H1 (cell line): ENCODE results near the gene GIPC2.

Experiments
- ATF3 ChIP-seq: IDR thresholded peaks from 2 replicates; pipeline ENCODE4 v1.6.1; 2011; ENCODE audit warnings: low read depth, mild to moderate bottlenecking, low read length; ENCODE audit not compliant: insufficient read depth
- CEBPB ChIP-seq: IDR thresholded peaks from 2 replicates; pipeline ENCODE4 v1.6.1; 2012; ENCODE audit warnings: low read depth, low read length
- EP300 ChIP-seq, 2 experiments: IDR thresholded peaks; 1 replicate in 1 of 2; 2 replicates in 1 of 2; pipeline ENCODE4 v1.6.1; 2011 to 2012; ENCODE audit warnings: low read depth in 2 of 2, low read length in 2 of 2, mild to moderate bottlenecking in 2 of 2, borderline replicate concordance in 1 of 2, inconsistent platforms in 1 of 2, moderate library complexity in 1 of 2
- HDAC2 ChIP-seq, 2 experiments: fragments of 300-600 bp in 1 of 2; sonication (generic) in 1 of 2; IDR thresholded peaks; 2 replicates each; pipeline ENCODE4 v1.6.1; 2011 to 2012; ENCODE audit warnings: low read depth in 2 of 2, low read length in 2 of 2, mild to moderate bottlenecking in 2 of 2, moderate library complexity in 2 of 2, borderline replicate concordance in 1 of 2, inconsistent platforms in 1 of 2
- JUND ChIP-seq: IDR thresholded peaks from 2 replicates; pipeline ENCODE4 v1.6.1; 2011; ENCODE audit warnings: mild to moderate bottlenecking, improper control_type of control experiment, low read length
- MAX ChIP-seq: IDR thresholded peaks from 2 replicates; pipeline ENCODE4 v1.6.1; 2012; ENCODE audit warnings: inconsistent platforms
- POLR2AphosphoS5 ChIP-seq: IDR thresholded peaks from 2 replicates; pipeline ENCODE4 v1.6.1; 2011; ENCODE audit warnings: low read depth, low read length
- POU5F1 ChIP-seq: IDR thresholded peaks from 2 replicates; pipeline ENCODE4 v1.6.1; 2011; ENCODE audit warnings: low read depth, mild to moderate bottlenecking, low read length, moderate library complexity
- SP2 ChIP-seq: IDR thresholded peaks from 2 replicates; pipeline ENCODE4 v1.6.1; 2012; ENCODE audit warnings: mild to moderate bottlenecking, low read length, inconsistent platforms
- SP4 ChIP-seq: IDR thresholded peaks from 2 replicates; pipeline ENCODE4 v1.6.1; 2012; ENCODE audit warnings: low read length, inconsistent platforms
- TF ChIP-seq, protein P1 (sequence below), 3 experiments: IDR thresholded peaks; 1 replicate in 2 of 3; 2 replicates in 1 of 3; pipeline versions ENCODE4 v1.5.1 to v1.6.1; 2011; ENCODE audit warnings: low read length in 3 of 3, mild to moderate bottlenecking in 3 of 3, inconsistent platforms in 2 of 3, low read depth in 1 of 3, moderate library complexity in 1 of 3; ENCODE audit not compliant: insufficient read depth in 1 of 3; ENCODE audit errors: control extremely low read depth in 1 of 3

- TF ChIP-seq MAX (no peak), POLR2AphosphoS5 (no peak), EP300 (IDR thresholded peaks at IDR 0.05; ENCODE audit: borderline replicate concordance in 1 of 2, low read depth in 2 of 2, low read length in 2 of 2) (no peak), HDAC2 (IDR thresholded peaks at IDR 0.05; ENCODE audit: borderline replicate concordance in 1 of 2, low read depth in 2 of 2, low read length in 2 of 2) (no peak), SP2 (no peak), JUND (no peak), CEBPB (no peak), POU5F1 (no peak), SP4 (no peak), ATF3 (no peak)
- TF ChIP-seq, protein P1, sequence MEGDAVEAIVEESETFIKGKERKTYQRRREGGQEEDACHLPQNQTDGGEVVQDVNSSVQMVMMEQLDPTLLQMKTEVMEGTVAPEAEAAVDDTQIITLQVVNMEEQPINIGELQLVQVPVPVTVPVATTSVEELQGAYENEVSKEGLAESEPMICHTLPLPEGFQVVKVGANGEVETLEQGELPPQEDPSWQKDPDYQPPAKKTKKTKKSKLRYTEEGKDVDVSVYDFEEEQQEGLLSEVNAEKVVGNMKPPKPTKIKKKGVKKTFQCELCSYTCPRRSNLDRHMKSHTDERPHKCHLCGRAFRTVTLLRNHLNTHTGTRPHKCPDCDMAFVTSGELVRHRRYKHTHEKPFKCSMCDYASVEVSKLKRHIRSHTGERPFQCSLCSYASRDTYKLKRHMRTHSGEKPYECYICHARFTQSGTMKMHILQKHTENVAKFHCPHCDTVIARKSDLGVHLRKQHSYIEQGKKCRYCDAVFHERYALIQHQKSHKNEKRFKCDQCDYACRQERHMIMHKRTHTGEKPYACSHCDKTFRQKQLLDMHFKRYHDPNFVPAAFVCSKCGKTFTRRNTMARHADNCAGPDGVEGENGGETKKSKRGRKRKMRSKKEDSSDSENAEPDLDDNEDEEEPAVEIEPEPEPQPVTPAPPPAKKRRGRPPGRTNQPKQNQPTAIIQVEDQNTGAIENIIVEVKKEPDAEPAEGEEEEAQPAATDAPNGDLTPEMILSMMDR (IDR thresholded peaks at IDR 0.05; ENCODE audit: control extremely low read depth in 1 of 3, insufficient read depth in 1 of 3, low read depth in 1 of 3, low read length in 3 of 3) = no peak
These were observed 49.0 kb upstream of the GIPC2 start for GRCh38 chr1:77996734-77997133.
